GM12891 (cell line): ENCODE measurements around the gene SORT1.
"Not testable (repeated sequence)": the region's sequence is repeated elsewhere in the genome, so short reads cannot be mapped to it uniquely, and the experiment has no call there.

Source experiments
- PAX5 ChIP-seq: IDR thresholded peaks from 2 replicates; pipeline ENCODE4 v1.6.1; 2011; ENCODE audit warnings: low read length, moderate library complexity, mild to moderate bottlenecking; ENCODE audit not compliant: insufficient read depth, severe bottlenecking
- POLR2A ChIP-seq: IDR thresholded peaks from 2 replicates; pipeline ENCODE4 v1.6.1; 2011; ENCODE audit warnings: low read depth, low read length, control low read depth
- POLR2AphosphoS5 ChIP-seq: IDR thresholded peaks from 2 replicates; pipeline ENCODE4 v1.6.1; 2011; ENCODE audit warnings: low read depth, low read length, control low read depth
- POU2F2 ChIP-seq: IDR thresholded peaks from 2 replicates; pipeline ENCODE4 v1.6.1; 2011; ENCODE audit warnings: low read depth, mild to moderate bottlenecking, control low read depth, low read length, moderate library complexity
- SPI1 ChIP-seq: IDR thresholded peaks from 2 replicates; pipeline ENCODE4 v1.6.1; 2011; ENCODE audit warnings: low read depth, low read length, control low read depth
- TAF1 ChIP-seq: IDR thresholded peaks from 2 replicates; pipeline ENCODE4 v1.6.1; 2011; ENCODE audit warnings: low read depth, low read length, control low read depth

DNA sequence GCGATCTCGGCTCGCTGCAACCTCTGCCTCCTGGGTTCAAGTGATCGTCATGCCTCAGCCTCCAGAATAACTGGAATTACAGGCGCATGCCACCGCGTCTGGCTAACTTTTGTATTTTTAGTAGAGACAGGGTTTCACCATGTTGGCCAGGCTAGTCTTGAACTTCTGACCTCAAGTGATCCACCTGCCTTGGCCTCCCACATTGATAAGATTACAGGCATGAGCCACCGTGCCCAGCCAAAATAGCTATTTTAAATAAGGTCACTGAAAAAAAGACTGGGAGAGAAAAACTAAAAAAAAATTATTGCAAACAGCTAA, 2.5 kb downstream of the SORT1 start:
- TF ChIP-seq POU2F2, POLR2AphosphoS5, POLR2A, TAF1, SPI1, PAX5: not testable (repeated sequence)
